IPS-18c (cell line): ENCODE results near the gene TMEM238.
A peak's percentile ranks its signal among the peaks of the same experiment; 100 is the strongest.

Experiments
- H3K4me3 ChIP-seq: 2 replicates; pipeline ENCODE4 v1.7.0; 2013; ENCODE audit warnings: low read depth, mild to moderate bottlenecking, low read length, moderate library complexity; ENCODE audit not compliant: insufficient read depth
- H3K9me3 ChIP-seq: one replicate; pipeline ENCODE4 v1.6.1; 2013; ENCODE audit warnings: mild to moderate bottlenecking, low read length, moderate library complexity; ENCODE audit not compliant: control insufficient read depth, insufficient read depth

TMEM238 gene

DNA sequence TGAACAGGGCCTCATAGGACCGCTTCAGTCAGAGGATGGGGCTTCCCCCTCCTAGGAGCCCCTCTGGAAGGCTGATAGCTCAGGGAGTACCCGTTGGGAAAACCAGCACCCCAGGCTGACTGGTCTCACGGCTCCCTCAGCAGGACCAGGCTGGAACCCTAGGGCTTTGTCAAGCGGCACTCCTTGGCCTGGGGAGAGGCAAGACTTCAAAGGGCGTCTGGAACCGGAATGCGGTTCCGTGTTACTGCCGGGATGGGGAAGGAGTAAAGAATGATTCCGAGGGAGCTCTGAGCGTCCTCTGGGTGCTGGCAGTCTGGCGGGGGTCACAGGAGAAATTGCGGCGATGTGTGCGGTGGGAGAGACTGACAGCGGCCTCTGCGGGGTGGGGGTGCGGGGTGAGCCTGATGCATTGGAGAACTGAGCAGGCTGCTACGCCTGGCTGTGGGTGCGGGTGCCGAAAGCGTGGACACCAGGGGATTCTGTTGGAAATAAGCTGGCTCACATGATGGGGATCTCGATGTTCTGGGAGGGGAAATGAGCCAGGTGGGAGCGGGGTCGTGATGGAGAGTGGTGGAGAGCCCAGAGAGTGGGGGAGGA lies 31.4 kb downstream of the TMEM238 start:
- Histone ChIP-seq H3K9me3 (no peaks in the 10 kb centered on the region), H3K4me3 (no peak overlapping the region)

DNA sequence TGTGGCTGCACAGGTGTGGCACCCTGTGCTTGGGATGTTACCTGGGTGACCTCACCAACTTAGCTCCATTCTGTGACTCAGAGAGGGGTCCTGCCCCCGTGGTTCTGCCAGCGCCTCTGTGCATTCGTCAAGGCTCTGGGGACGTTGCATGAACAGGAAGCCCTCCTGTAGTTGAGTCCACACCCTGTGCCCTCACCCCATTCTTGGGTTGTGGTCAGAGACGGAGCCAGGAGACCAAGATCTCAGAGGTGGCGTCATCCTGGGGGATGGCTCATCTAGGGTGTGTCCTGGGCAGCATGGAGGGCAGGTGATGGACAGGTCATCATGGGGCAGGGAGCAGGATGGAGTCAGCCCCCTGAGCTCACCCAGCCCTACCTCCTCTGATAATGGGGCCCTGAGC lies 32.1 kb downstream of the TMEM238 start:
- Histone ChIP-seq H3K4me3 (no peak overlapping the region), H3K9me3 (no peaks in the 10 kb centered on the region)

DNA sequence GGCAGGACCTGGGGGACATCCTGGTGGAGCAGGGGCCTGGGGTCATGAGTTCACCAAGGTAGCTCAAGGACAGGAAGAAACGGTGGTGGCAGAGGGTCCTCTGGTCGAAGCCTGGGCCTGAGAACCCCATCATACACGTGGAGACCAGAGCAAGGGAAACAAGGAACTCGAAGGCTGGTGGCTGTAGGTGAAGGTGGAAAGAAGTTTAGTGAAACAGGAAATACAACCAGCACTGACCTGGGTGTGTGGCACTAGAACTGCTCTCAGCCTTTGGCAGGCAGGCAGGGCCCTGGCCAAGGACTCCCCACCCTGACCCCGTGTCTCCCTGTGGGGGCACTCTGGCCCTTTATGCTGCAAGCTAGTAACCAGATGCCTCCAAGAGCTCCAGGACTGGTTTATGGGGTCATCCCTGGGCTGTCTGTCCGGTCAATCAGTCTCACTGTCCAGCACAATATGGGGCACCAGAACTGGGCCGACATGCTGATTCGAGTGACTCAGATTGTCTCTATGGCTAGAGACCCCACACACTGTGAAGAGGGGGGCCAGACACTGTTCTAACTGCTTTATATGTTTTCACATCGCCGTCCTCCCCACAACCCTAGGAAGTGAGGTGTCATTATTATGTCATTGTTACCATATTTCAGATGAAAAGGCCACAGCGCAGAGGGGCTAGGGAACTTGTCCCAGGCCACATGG lies 33.3 kb downstream of the TMEM238 start:
- H3K4me3 ChIP-seq = no peak overlapping the region
- H3K9me3 ChIP-seq = no peaks in the 10 kb centered on the region

DNA sequence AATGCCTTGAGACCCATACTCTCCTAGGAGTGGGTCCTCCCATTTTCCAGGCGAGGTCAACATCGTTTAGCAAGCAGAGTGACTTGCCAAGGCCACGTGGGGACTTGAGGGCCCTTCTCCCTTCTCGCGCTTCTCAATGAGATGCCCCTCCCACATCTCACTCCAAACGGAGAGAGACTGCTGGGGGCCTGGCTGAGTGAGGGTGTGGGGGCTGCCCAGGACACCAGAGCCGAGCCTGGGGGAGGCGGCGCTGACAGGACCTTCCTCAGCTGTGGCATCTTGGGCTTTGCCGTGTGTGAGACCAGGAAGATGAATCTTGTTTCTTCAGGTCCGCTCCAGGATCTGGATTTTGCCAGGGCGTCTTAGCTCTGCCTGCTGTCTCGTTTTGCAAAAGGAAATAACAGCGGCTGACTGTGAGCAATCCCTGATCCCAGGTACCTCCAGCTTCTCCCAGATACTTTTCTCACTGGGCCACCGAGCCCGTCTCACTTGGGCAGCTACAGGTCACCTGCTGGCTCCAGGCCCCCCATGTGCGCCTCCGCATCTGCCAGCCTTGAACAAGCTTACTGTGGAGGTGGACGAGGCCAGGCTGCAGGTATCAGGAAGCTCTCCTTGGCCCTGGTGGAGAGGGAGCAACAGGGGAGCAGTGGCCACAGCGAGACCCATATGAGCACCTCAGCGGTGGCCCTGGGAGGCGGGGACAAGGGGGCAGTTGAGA lies 35.6 kb downstream of the TMEM238 start:
- Histone ChIP-seq H3K4me3 (no peak overlapping the region), H3K9me3 (no peaks in the 10 kb centered on the region)

DNA sequence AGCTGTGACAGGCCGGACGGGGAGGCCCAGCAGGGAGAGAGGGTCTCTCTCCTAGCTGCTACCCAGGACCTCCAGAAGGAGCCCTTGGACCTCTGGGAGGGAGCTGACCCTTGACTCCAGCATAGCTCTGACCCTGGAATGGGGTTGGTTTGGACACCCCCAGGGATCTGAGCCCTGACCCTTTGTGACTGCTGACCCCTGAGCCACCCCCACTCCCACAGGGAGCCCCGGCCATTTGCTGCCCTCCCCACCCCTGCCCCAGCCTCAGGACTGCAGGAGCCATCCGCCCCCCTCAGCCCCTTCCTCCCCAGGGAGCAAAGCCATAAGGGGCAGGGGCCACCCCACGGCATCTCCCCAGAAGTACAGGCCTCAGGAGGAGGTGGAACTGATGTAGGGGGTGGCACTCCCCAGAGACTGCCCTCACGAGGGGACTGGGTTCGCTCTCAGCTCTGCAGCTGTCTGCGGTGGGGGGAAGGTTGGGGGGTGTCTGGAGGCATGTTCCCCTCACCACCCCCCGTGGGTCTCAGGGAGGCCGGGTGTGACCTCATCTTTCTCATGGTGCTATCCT lies 36.6 kb downstream of the TMEM238 start:
- Histone ChIP-seq H3K4me3 (no peak overlapping the region), H3K9me3 (no peaks in the 10 kb centered on the region)

DNA sequence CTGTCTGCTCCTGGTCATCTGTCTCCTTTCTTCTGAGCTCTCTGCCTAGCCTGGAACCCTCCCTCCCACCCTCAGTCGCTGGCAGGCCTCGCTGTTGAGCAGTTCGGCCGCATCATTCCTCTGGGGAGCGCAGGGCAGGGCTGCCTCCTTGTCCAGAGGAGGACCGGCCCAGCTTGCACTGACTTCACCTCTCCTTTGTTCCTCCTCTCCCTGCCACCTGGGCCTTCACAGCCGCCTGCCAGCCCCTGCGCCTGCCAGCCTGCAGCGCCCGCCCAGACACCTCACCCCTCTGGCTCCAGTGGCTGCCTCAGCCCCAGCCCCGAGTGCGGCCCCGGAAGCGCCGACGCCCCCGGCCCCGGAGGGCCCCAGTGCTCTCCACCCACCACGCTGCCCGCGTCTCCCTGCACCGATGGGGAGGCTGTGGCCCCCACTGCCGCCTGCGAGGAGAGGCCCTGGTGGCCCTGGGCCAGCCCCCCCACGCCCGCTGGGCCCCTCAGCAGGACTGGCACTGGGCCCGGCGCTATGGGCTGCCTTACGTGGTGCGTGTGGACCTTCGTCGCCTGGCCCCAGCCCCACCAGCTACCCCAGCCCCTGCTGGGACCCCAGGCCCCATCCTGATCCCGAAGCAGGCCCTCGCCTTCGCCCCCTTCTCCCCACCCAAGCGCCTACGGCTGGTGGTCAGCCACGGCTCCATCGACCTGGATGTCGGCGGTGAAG lies 37.2 kb downstream of the TMEM238 start:
- H3K4me3 ChIP-seq = no peak overlapping the region
- H3K9me3 ChIP-seq = no peaks in the 10 kb centered on the region

DNA sequence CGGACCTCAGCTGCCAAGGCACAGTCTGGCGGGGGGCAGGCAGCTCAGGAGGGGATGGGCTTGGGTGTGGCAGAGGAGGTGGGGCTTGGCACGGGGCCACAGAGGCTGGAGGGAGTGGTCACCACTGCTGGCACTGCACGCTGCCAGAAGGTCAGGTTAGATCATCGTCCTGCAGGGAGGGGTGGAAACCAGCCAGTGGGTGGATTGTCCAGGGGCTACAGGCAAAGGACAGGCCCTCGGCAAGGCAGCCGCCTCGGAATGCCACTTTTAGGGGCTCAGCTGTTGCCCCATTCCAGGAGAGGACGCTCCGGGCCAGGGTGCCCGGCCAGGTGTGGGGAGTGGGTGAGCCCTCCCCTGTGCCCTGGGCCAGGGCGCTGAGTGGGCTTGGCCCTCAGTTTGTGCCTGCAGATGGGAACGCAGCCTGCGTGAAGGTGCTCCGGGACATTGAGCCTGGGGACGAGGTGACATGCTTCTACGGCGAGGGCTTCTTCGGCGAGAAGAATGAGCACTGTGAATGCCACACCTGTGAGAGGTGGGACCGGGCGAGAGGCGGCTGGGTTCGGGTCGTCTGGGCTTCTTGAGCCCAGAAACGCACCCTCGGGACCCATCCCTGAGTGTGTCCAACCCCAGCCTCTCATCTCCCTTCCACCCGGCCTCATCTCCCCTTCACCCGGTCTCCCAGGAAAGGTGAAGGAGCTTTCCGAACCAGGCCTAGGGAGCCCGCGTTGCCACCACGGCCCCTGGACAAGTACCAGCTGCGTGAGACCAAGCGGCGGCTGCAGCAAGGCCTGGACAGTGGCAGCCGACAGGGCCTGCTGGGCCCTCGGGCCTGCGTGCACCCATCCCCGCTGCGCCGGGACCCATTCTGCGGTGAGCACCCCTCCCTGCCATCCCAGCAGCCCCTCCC lies 38.0 kb downstream of the TMEM238 start:
- H3K9me3 ChIP-seq = no peaks in the 10 kb centered on the region

DNA sequence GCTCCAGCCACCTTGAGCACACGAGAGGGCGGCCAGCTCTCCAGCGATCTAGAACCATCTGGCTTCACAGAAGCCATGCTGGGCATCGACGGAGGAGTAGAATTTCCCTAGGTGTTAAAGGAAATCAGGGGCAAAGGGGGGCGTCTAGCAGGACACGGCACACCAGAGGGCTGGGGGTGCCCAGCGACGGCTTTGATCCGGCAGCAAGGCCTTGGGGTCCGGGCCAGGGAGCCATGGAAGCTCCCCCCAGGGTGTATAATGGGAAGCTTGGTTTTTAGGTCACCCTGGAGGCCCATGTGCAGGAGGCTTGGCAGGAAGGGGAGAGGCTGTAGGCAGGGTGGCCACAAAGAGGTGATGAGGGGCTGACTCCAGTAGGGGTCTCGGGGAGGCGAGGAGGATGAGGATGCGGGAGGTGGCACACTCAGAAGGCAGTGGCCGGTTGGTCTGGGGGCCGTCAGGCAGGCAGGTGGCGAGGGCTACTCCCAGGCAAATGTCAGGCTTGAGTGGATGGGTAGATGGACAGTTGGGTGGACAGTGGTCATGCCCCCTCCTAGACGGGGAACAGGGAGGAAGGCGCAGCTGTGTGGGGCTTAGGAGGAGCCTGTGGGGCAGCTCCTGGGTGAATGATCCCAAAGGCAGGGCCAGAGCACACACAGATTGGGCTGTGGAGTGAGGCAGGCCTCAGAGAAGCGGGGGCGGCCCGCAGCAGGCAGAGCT lies 38.8 kb downstream of the TMEM238 start:
- Histone ChIP-seq H3K9me3 (no peaks in the 10 kb centered on the region), H3K4me3 (no peak overlapping the region)

More for the DNA sequence above, 38.0 kb downstream of the TMEM238 start:
- H3K4me3 ChIP-seq = no peak overlapping the region

DNA sequence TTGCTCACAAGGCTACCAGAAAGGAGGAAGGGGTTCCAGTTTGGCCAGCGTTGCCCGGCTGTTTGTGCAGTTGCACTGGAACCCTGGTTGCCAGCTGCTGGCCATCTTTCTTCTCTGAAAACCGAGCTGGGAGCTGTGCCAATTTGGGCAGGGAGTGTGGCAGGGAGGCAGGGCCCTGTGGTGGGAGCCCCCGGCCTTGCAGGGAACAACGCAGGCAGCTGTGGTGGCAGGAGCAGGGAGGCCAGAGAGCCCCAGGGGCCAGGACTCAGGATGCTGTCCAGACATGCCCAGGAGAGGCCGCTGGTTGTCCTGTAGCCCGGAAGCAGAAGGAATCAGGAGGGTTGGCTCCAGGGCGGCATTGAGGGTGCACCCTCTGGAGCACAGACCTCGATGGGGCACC lies 39.6 kb downstream of the TMEM238 start:
- Histone ChIP-seq H3K9me3 (no peaks in the 10 kb centered on the region), H3K4me3 (no peak overlapping the region)

DNA sequence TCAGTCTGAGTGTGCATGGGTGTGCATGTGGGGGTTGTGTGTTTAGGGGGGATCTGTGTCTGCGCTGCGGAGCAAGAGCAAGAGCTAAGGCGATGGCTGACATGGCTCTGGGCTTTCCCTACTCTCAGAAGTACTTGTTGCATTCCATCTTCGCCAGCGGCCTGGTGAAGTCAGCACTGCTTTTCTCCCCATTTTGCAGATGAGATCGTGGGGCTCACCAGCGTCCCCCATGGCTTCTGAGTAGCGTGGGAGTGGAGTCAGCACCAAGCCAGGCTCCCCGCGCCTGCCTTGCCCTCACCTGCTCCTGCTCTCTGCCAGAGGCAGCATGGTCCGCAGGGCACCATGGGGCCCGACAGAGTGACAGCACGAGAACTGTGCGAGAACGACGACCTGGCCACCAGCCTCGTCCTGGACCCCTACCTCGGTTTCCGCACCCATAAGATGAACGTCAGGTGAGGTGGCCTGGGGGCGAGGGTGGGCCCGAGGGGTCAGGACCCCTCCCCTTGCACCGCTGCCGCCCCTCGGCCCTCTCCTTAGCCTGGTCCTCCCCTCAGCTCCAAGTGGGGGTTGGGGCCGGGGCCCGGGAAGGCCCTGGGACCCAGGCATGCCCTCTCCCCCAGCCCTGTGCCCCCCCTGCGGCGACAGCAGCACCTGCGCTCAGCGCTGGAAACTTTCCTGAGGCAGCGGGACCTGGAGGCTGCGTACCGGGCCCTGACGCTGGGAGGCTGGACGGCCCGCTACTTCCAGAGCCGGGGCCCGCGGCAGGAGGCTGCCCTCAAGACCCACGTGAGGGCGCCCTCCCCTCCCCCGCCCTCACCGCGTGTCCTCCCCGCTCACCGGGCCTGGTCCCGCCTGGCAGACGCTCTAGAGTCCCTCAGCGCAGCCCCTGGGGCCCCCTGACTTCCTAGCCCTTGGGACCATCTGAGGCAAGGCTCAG lies 42.2 kb downstream of the TMEM238 start:
- H3K9me3 ChIP-seq = no peaks in the 10 kb centered on the region
- H3K4me3 ChIP-seq = peak overlapping the region; percentile 43

DNA sequence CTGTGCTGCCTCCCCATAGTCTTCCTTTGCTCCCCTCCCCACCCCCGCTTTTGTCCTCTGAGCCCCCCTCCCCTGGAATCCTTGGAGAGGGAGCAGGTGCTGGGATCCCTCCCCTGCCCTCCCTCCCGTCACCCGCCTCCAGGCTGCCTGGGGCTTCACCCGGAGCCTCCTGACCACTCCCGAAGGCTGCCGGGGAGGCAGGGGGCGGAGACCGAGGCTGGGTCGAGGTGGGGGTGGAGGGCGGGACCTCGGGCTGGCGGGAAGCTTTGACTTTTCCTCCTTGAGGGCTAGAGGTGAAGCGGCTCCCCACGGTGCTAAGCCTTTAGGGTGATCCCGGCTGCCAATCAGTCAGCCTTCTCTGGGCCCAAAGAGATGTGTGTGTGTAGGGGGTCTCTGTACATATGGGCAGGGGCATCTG lies 42.9 kb downstream of the TMEM238 start:
- Histone ChIP-seq H3K9me3 (no peaks in the 10 kb centered on the region), H3K4me3 (peak overlapping the region; percentile 81)

DNA sequence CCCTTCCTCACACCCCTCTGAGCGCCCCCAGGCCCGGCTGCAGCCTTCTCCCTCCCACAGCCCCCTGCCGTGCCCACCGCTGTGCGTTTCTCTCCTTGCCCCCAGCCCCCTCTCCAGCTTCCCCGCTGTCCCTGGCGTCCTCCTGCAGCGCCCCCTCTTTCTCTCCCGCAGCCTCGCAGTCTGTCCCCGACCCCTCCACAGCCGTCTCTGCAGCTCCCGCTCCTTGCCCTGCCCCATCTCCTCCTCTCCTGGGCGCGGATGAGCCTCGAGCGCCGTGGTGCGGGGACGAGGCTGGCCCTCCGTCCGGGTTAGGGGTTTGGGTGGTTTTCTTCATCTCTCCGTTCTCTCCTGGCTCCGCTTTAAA lies 43.3 kb downstream of the TMEM238 start:
- Histone ChIP-seq H3K9me3 (no peaks in the 10 kb centered on the region), H3K4me3 (peak overlapping the region; percentile 81)

DNA sequence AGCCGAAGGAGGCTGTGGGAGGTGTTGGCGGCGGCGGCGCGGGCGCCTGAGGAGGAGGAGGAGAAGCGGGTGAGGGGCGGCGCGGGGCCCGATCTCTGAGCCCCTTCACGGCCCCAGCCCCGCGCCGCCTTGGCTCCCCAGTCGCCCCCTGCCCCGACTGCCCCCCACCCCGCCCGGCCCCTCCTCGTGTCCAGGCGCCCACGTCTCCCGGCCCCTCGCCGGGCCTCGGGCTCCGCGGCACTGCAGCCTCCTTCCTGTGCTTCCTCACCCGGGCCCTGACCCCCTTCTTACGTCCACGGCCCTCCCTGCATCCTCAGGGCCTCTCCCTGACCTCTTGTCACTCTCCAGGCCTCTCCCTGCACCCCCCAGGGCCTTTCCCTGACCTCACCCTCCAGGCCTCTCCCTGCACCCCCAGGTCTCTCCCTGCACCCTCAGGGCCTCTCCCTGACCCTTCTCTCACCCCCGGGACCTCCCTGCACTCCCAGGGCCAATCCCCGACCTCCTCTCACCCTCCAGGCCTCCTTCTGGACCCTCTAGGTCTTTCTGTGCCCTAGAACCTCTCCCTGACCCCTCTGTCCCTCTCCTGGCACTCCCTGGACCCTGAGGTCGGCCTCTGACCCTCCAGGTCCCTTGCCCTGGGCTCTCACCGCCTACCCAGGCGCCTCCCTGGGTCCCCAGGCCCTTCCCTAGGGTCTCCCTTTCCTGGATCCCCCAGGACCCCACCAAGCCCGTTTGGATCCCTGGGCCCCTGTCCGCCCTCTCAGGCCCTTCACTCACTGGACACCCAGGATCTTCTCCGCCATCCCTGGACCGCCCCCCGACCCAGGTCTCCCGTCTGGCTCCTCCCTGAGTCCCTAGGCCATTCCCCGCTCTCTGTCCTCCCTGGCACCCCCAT lies 44.0 kb downstream of the TMEM238 start:
- no peaks in the 10 kb centered on the region for H3K9me3 ChIP-seq
- peak overlapping the region; percentile 81 for H3K4me3 ChIP-seq

DNA sequence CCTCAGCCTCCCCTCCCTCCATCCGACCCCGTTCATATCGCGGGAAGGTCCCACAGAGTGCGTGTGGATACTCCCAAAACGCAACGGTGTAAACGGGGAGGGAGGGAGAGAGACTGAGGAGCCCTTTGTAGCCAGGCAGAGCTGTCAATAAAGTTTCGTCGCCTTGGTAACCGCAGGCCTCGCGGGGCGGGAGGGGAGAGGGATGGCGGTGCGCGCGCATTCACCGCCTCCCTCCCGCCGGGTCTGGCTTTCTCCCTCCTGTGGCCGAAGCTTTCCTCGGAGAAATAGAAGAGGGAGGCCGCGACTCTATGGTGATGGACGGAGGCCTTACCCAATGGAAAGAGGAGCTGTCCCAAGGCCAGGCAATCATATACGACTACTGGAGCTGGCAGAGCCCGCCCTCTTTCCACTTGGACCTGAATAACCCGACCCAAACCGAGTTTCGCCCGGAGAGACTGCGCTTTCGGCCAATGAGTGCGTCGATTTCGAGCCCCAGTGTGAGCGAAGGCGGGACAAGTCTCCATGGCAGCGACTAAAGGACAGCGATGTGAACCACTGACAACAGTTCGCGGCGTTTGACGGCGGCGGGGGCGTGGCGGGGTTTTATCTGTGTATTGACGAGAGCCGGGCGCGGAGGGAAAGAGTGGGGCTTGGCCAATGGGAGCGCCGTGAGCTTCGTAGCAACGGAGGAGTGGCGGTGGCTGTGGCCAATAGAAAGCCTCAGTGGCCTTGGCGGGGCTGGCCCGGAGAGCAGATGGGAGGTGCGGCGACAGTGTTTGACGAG lies 44.8 kb downstream of the TMEM238 start, which contains the start of gene KMT5C:
Gene KMT5C, plus strand, starts transcription at position 772 of the 784 bp plus-strand sequence. CDS start 2,061 bp downstream, outside the sequence.
- Histone ChIP-seq H3K9me3 (no peaks in the 10 kb centered on the region), H3K4me3 (peak within 1 kb of the TSS; percentile 81)
